HCT116 (cell line): ENCODE data around the gene SPATC1L. TPM values are rescaled to one million over a fixed set of nuclear protein-coding genes. Genes with fewer than 3 reads are reported as not detected.
A peak's percentile ranks its signal among the peaks of the same experiment; 100 is the strongest.

Experiments used
- ATAC-seq: fragments of 200-7000 bp; cut with Tn5 transposase; 2 replicates; pipeline ENCODE4 v1.9.1; 2020; ENCODE audit warnings: mild to moderate bottlenecking, moderate library complexity
- BruUV-seq: library from RNA; stranded (reverse); fragments of 400-500 nt; replicated peaks from 2 replicates; lab custom pipeline; 2021; lab: Mats Ljungman, UMichigan
- CTCF ChIA-PET: fragments of 300-600 bp; sonication (Branson Sonifier 250); formaldehyde crosslinking; loops from one replicate; lab custom pipeline; 2021; ENCODE audit warnings: antibody characterized with exemption; lab: Charles Lee
- POLR2A ChIA-PET: fragments of 300-600, 350-600 bp; sonication (Branson Sonifier 250); formaldehyde crosslinking; loops from one replicate; lab custom pipeline; 2021; ENCODE audit warnings: antibody characterized with exemption; lab: Charles Lee
- RAD21 ChIA-PET, 2 experiments: fragments of 300-600 bp; sonication (Branson Sonifier 250); formaldehyde crosslinking; loops; one replicate each; lab custom pipeline; 2023; ENCODE audit warnings: low total read pairs in 2 of 2; ENCODE audit not compliant: uncharacterized antibody in 2 of 2, unreplicated experiment in 2 of 2, low non-redundant PET in 1 of 2; lab: Charles Lee
- DNase-seq: peaks from one replicate; pipeline ENCODE4 v3.0.0-alpha.2; 2010; ENCODE audit warnings: low read depth, low spot score
- H2AFZ ChIP-seq: fragments of 200-600 bp; shearing (Covaris generic), sonication (generic); 2 replicates; pipeline ENCODE4 v1.6.1; 2017; ENCODE audit warnings: low read depth, mixed run types, mixed read lengths, antibody characterized with exemption, low read length; ENCODE audit not compliant: poor library complexity, severe bottlenecking
- H3K27ac ChIP-seq: 2 replicates; pipeline ENCODE4 v1.5.1; 2012; ENCODE audit warnings: low read depth, low read length
- H3K27me3 ChIP-seq: fragments of 200-600 bp; sonication (generic); 2 replicates; pipeline ENCODE4 v1.6.1; 2016; ENCODE audit warnings: mixed run types, low read length, mixed read lengths; ENCODE audit not compliant: insufficient read depth
- H3K36me3 ChIP-seq, 2 experiments: fragments of 200-500 bp in 1 of 2; fragments of 200-600 bp in 1 of 2; sonication (Bioruptor generic) in 1 of 2; sonication (generic) in 1 of 2; 2 replicates each; pipeline versions ENCODE4 v1.5.1 to v1.6.1; 2014 to 2016; ENCODE audit warnings: low read length in 2 of 2, inconsistent platforms in 1 of 2, mixed read lengths in 1 of 2, mixed run types in 1 of 2; ENCODE audit not compliant: insufficient read depth in 2 of 2, control insufficient read depth in 1 of 2
- H3K4me1 ChIP-seq, 2 experiments: fragments of 200-600 bp in 1 of 2; sonication (generic) in 1 of 2; 2 replicates each; pipeline versions ENCODE4 v1.5.1 to v1.6.1; 2012 to 2017; ENCODE audit warnings: low read length in 2 of 2, inconsistent platforms in 1 of 2, mild to moderate bottlenecking in 1 of 2, mixed read lengths in 1 of 2, mixed run types in 1 of 2, moderate library complexity in 1 of 2; ENCODE audit not compliant: insufficient read depth in 2 of 2, control insufficient read depth in 1 of 2
- H3K4me2 ChIP-seq: fragments of 200-600 bp; sonication (generic); 2 replicates; pipeline ENCODE4 v1.6.1; 2017; ENCODE audit warnings: mixed run types, low read length, mixed read lengths
- H3K4me3 ChIP-seq, 2 experiments: fragments of 200-600 bp in 1 of 2; sonication (generic) in 1 of 2; replicated peaks in 1 of 2; 2 replicates each; pipeline ENCODE4 v1.5.1; 2011 to 2016; ENCODE audit warnings: low read length in 2 of 2, control low read depth in 1 of 2, low read depth in 1 of 2, mild to moderate bottlenecking in 1 of 2, mixed read lengths in 1 of 2, mixed run types in 1 of 2
- H3K79me2 ChIP-seq: fragments of 200-600 bp; sonication (generic); 2 replicates; pipeline ENCODE4 v1.6.1; 2017; ENCODE audit warnings: mild to moderate bottlenecking, mixed run types, low read length, moderate library complexity, mixed read lengths; ENCODE audit not compliant: insufficient read depth
- H3K9ac ChIP-seq: fragments of 200-600 bp; sonication (generic); 2 replicates; pipeline ENCODE4 v1.6.1; 2016; ENCODE audit warnings: low read length, mixed read lengths
- H3K9me2 ChIP-seq: fragments of 200-600 bp; sonication (generic), shearing (Covaris generic); 2 replicates; pipeline ENCODE4 v1.6.1; 2017; ENCODE audit warnings: mixed run types, mild to moderate bottlenecking, moderate library complexity; ENCODE audit not compliant: insufficient read depth
- H3K9me3 ChIP-seq, 2 experiments: fragments of 200-500 bp in 1 of 2; fragments of 200-600 bp in 1 of 2; sonication (Bioruptor generic) in 1 of 2; sonication (generic) in 1 of 2; 2 replicates each; pipeline ENCODE4 v1.6.1; 2014 to 2017; ENCODE audit warnings: low read length in 2 of 2, mixed read lengths in 2 of 2, inconsistent platforms in 1 of 2, low read depth in 1 of 2, mild to moderate bottlenecking in 1 of 2, mixed run types in 1 of 2, moderate library complexity in 1 of 2; ENCODE audit not compliant: control insufficient read depth in 1 of 2, insufficient read depth in 1 of 2
- H4K20me1 ChIP-seq: fragments of 200-600 bp; sonication (generic), shearing (Covaris generic); 2 replicates; pipeline ENCODE4 v1.6.1; 2017; ENCODE audit warnings: mixed run types, mild to moderate bottlenecking, moderate library complexity; ENCODE audit not compliant: insufficient read depth
- POLR2AphosphoS5 ChIP-seq: IDR thresholded peaks from 2 replicates; pipeline ENCODE4 v1.6.1; 2011; ENCODE audit warnings: mild to moderate bottlenecking, low read depth, low read length, moderate library complexity
- YY1 ChIP-seq: IDR thresholded peaks from 2 replicates; pipeline ENCODE4 v1.6.1; 2011; ENCODE audit warnings: low read length, low read depth, moderate library complexity, mild to moderate bottlenecking; ENCODE audit not compliant: insufficient replicate concordance; ENCODE audit errors: extremely low read depth
- intact Hi-C: fragments of 100-400 bp; cut with micrococcal nuclease; formaldehyde crosslinking; loops from 2 replicates; pipeline ENCODE4 v1.10.0; 2022
- total RNA-seq: library from RNA; stranded (reverse); gene quantifications from one replicate; pipeline ENCODE4 v1.2.1, GENCODE V29; 2021; ENCODE audit not compliant: unreplicated experiment
- TF ChIP-seq, protein P1 (sequence below), 3 experiments: fragments of 200-600 bp in 1 of 3; sonication (generic) in 1 of 3; IDR thresholded peaks in 2 of 3; conservative IDR thresholded peaks in 1 of 3; 2 replicates each; pipeline ENCODE4 v1.5.1; 2012 to 2017; ENCODE audit warnings: low read depth in 2 of 3, low read length in 2 of 3, antibody characterized with exemption in 1 of 3, borderline replicate concordance in 1 of 3, control low read depth in 1 of 3, mild to moderate bottlenecking in 1 of 3, mixed read lengths in 1 of 3, mixed run types in 1 of 3, moderate library complexity in 1 of 3; ENCODE audit not compliant: insufficient read depth in 1 of 3

Gene SPATC1L
- total RNA-seq, 1 experiment from 2014 or later: 1.3 TPM

DNA sequence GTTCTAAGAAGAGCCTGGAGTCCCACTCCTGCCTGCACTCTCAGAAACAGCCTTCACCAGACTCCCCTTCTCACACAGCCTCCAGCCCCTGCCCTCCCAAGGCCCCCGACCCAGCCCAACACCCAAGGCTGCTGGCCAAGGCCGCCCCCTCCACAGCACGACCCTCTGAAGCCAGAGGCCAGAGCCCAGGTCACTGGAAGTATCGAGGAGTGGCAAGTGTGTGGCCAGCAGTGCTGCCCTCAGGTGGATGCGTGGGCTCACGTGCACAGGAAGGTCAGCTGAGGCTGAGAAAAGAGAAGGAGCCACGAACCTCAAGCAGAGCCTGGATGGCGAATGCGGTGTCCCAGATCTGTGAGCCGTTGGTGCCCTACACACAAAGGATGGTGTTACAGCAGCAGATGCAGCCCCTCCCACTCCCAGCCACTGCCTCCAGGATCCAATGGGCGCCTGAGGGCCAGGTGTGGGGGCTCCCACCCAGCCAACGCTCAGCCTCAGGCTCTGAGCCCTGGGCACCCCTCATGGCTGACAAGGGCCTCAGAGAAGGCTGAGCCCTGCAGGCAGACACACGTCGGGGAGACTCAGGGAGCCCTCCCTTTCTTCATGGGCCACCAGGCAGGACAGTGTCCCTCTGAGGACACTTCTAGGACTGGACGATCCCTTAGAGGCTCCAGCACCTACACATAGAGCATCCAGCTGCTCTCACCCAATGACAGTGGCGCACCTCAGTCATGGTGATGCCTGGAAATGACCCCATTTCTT, 26.3 kb upstream of the SPATC1L start:
- H3K9ac ChIP-seq: no peak overlapping the region
- RAD21 ChIA-PET: no interaction called here
- CTCF ChIA-PET: interaction anchor here (1.1 kb wide), 1 partner anchor 58 kb away, joined by 3 read pairs; no protein-coding TSS in a partner anchor
- H3K27me3 ChIP-seq: no peaks in the 10 kb centered on the region
- DNase-seq: no peak
- BruUV-seq: no TSS peak
- POLR2A ChIA-PET: no interaction called here
- H3K4me3 ChIP-seq: no peak overlapping the region
- H3K9me3 ChIP-seq: no peaks in the 10 kb centered on the region
- H3K79me2 ChIP-seq: no peaks in the 10 kb centered on the region
- ATAC-seq: 0 out of 2 replicates have a peak, but pooled peaks have one; percentile 49
- no peak overlapping the region for H3K27ac ChIP-seq
- no peak overlapping the region for H2AFZ ChIP-seq
- no peaks in the 10 kb centered on the region for H3K4me1 ChIP-seq
- TF ChIP-seq, protein P1, sequence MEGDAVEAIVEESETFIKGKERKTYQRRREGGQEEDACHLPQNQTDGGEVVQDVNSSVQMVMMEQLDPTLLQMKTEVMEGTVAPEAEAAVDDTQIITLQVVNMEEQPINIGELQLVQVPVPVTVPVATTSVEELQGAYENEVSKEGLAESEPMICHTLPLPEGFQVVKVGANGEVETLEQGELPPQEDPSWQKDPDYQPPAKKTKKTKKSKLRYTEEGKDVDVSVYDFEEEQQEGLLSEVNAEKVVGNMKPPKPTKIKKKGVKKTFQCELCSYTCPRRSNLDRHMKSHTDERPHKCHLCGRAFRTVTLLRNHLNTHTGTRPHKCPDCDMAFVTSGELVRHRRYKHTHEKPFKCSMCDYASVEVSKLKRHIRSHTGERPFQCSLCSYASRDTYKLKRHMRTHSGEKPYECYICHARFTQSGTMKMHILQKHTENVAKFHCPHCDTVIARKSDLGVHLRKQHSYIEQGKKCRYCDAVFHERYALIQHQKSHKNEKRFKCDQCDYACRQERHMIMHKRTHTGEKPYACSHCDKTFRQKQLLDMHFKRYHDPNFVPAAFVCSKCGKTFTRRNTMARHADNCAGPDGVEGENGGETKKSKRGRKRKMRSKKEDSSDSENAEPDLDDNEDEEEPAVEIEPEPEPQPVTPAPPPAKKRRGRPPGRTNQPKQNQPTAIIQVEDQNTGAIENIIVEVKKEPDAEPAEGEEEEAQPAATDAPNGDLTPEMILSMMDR (IDR thresholded peaks at IDR 0.05 in 2 of 3, conservative IDR thresholded peaks at IDR 0.05 in 1 of 3; ENCODE audit: borderline replicate concordance in 1 of 3, insufficient read depth in 1 of 3, low read depth in 2 of 3, low read length in 2 of 3): peak in 2 of 3 experiments; percentile 11 to 30; a peak in 2 of 6 replicates
- TF ChIP-seq POLR2AphosphoS5 (no peak), YY1 (no peak)
- TF ChIP-seq, all 23 proteins: peak for 1
- intact Hi-C loops: loop anchor here (5.0 kb wide), 2 partner anchors 63 to 238 kb away; no protein-coding TSS in a partner anchor
- no peaks in the 10 kb centered on the region for H3K9me2 ChIP-seq
- no peak overlapping the region for H3K4me2 ChIP-seq
- H3K36me3 ChIP-seq: no peaks in the 10 kb centered on the region; a peak in 1 of 4 replicates
- no peaks in the 10 kb centered on the region for H4K20me1 ChIP-seq
